Ecto neural progenitor cell (in vitro differentiated cells): ENCODE data around the gene CFL1.
A peak's percentile ranks its signal among the peaks of the same experiment; 100 is the strongest.
"Not testable (repeated sequence)": the region's sequence is repeated elsewhere in the genome, so short reads cannot be mapped to it uniquely, and the experiment has no call there.

Source experiments
- DNase-seq: peaks from one replicate; pipeline ENCODE4 v3.0.0-alpha.2; 2018; ENCODE audit warnings: low spot score

Gene CFL1

GRCh38 chr11:65856689-65857499 lies 1.1 kb downstream of the CFL1 start:
- DNase-seq: peak; percentile 82

GRCh38 chr11:65855927-65856363 lies 2.0 kb downstream of the CFL1 start:
- DNase-seq: no peak

DNA sequence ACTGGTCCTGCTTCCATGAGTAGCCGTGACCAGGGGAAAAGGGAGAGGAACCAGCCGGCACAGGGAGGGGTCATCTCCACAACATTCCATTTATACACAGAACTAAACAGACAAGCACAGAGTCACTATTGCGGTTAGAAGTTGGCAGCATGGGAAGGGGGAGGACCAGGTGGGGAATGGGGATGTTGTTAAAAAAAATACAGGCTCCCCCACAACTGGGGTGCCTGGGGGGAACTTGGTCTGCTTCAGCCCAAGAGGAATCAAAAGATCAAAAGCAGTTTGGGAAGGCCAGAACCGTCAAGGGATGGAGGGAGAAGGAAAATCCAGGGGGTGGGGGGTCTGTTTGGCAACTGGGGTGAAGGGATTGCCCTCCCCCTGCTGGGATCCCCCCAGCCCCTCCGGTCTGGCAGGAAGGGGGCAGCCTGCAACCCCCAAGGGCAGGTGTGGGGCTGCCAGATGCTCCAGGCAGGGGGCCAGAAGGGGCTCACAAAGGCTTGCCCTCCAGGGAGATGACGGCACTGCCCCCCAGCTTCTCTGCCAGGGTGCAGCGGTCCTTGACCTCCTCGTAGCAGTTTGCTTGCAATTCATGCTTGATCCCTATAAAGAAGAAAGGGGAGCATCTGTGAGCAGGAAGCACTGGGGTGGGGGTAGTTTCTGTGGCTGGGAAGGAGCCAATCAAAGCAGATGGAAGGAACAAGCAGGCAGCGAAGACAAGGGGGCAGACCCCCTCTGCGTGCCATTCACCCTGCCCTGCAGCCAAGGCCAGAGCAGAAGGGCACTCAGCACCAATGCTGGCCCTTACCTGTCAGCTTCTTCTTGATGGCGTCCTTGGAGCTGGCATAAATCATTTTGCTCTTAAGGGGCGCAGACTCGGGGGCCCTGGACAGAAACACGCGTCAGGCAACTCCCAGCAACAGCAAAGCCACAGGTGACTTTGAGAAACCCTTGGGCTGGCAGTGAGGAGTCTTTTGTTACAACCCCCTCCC lies 2.8 kb downstream of the CFL1 start:
- peak; percentile 37 for DNase-seq

DNA sequence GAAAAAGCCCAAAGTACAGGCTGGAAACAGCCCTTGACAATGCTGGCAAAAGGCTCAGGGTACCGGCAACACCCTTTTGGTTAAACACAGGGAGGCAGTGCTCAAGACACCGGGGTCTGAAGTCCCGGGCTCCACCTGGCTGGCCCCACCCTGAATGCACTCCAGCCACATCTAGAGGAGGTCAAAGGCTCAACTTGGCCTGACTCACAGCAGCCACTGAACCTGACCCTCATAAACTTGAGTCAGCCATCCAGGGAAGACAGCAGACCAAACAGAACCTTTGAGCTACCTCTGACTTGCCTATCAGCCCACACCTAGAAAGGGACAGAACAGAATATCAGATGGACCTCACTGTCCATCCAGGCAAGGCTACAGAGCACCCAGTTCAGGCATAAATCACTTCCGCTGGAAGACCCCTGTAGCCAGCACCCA lies 3.8 kb downstream of the CFL1 start:
- DNase-seq: peak; percentile 40

DNA sequence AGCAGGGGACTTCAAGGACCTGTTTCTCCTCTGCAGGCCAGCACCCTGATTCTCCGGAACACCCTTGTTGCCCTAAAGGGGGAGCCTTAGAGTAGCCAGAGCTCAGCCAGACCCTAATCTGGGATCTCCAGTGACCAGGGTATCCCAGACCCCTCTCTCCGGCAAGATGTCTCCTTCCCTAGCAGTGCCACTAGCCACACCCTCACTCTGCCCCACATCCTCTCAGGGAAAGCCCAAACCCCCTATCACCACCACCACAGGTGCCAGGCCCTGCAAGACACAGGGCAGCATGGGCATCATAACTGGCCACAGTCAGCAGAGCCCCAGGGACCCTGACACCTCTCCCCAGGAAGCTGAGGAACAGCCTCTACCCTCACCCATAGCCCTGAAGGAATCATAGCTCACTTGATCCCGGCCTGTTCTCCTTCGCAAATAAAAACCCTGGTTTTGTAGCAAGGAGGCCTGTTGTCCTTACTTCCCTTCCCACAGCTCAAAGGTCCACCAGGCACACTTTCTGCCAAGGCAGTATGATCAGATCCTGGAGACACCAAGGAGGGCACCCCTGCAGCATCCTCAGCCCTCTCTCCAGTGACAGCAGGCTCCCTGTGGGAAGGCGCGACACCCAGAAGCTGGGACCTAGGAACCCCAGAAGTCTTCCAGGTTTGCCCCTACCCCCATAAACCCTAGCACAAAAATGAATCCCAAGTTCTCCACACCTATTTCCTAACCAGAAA lies 4.6 kb downstream of the CFL1 start:
- DNase-seq: peak; percentile 40

DNA sequence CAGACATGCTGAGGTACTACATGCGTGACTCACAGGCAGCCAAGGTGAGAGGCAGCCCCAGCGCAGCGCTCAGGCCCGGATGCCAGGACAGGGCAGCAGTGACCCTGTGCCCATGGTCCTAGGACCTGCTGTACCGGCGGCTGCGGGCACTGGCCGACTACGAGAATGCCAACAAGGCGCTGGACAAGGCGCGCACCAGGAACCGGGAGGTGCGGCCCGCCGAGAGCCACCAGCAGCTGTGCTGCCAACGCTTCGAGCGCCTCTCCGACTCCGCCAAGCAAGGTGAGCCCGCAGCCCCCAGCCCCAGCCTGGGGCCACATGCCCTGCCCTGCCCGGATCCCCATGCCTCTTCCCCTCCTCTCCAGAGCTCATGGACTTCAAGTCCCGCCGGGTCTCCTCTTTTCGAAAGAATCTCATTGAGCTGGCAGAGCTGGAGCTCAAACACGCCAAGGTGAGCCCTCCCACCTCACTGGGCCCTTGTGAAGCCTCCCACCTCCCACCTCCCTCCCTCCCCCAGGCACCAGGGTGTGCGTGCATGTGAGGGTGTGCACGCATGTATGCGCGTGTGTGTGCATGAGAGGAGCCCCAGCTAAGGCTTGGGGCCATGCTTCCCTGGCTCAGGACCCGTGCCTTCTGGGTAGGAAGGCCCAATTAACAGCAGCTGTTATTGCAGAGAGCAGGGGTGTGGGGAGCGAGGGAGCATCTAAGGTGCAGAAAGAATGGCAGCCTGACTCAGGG lies 5.3 kb downstream of the CFL1 start:
- DNase-seq: peak; percentile 34

DNA sequence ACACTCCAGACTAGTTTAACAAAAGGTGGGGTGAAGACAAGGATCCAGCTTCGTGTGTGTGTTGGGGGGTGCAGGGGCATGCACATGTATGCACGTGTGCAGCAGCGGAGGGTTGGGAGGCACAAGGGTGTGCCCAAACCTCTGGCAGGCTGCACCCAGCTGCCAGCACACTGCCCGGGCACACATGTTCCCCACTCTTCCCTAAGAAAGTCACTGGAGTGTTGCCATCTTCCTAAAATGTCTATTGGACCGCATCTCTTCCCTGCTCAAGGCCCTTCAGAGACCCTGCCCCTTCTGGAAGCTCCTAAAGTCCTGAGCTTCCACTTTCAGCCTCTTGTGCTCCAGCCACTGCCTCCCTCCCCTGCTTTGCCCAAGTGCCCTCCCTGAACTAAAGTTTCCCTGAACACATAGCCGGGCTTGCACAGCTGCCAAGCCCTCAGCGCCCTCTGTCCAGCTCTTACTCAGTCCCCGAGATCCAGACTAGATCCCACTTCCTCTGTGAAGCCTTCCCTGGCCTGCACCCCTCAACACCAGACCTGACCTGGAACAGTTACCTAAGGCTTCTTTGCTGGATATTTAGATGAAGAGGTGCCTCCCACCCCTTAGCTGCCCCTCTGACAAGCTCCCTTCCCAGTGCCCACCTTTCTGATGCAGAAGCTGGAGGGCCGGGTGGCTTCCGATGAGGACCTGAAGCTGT lies 6.0 kb downstream of the CFL1 start:
- no peak for DNase-seq

GRCh38 chr11:65851083-65851579 lies 6.8 kb downstream of the CFL1 start:
- no peak for DNase-seq

DNA sequence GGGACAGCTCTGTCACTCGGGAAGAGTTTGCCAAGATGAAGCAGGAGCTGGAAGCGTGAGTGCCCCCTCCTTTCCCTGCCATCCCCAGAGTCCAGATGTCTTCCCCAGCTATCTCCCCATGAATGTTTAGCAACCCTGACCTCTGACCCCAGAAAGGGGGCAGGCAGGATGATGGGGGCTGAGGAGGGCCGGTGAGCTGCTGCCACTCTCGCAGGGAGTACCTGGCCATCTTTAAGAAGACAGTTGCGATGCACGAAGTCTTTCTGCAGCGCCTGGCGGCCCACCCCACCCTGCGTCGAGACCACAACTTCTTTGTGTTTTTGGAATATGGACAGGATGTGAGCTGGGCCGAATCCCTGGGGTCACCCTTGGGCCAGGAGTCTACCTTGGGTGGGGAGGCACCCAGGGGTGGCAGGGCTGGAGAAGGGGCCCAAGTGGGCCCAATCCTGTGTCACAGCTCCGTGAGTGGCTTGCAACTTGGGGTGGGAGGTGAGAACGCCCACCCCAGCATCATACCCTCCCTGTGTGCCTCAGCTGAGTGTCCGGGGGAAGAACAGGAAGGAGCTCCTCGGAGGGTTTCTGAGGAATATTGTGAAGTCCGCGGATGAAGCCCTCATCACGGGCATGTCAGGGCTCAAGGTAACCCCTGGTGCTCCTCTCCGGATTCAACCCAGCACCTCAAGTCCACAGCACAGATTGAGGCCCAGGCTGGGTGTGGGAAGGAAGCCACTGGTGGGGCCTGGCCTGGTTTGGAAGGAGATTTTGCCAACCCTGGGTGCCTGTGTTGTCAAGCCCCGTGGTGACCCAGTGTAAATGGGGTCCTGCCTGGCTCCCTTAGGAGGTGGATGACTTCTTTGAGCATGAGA lies 7.5 kb downstream of the CFL1 start:
- DNase-seq: no peak

- DNase-seq: no peak
These were observed 8.2 kb downstream of the CFL1 start for GRCh38 chr11:65849771-65850216.

- no peak for DNase-seq
These were observed 8.6 kb downstream of the CFL1 start for GRCh38 chr11:65849366-65849765.

- DNase-seq: not testable (repeated sequence)
These were observed 9.3 kb downstream of the CFL1 start for GRCh38 chr11:65848693-65849092.

- no peak for DNase-seq
These were observed 10.2 kb downstream of the CFL1 start for GRCh38 chr11:65847746-65848145.

DNA sequence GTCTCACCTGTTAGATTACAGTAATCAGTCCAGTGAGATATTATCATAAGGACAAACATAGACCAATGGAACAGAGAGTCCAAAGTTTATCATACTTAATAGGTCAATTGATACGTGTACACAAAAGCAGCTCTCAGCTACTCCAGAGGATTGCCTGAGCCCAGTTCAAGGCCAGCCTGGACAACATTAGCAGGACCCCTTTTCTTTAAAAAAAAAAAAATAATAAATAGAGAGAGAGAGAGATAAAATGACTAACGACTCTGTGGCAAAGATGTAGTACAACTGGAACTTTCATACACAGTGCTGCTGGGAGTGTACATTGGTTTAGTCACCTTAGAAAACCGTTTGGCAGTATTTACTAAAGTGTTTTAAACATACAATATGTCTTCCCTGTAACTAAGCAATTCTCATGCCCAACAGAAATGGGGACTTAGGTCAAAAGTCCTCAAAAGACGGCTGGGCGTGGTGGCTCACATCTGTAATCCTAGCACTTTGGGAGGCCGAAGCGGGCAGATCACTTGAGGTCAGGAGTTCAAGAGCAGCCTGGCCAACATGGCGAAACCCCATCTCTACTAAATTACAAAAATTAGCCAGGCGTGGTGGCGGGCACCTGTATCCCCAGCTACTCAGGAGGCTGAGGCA lies 13.6 kb downstream of the CFL1 start:
- no peak for DNase-seq

GRCh38 chr11:65843811-65844210 lies 14.2 kb downstream of the CFL1 start:
- no peak for DNase-seq

- no peak for DNase-seq
These were observed 15.8 kb downstream of the CFL1 start for GRCh38 chr11:65842144-65842543.

DNA sequence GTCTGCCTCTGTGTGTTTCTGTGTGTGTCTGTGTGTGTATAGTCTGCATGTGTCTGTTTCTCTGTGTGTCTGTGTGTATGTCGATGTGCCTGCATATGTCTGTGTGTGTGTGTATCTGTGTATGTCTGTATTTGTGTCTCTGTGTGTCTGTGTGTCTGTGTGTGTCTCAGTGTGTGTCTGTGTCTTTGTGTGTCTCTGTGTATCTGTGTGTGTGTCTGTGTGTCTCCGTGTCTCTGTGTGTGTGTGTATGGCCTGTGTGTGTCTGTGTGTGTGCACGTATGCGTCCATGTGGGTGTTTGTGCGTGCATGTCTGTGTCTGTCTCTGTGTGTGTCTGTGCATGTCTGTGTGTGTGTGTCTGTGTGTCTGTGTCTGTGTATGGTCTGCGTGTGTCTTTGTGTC lies 23.8 kb downstream of the CFL1 start:
- no peak for DNase-seq

DNA sequence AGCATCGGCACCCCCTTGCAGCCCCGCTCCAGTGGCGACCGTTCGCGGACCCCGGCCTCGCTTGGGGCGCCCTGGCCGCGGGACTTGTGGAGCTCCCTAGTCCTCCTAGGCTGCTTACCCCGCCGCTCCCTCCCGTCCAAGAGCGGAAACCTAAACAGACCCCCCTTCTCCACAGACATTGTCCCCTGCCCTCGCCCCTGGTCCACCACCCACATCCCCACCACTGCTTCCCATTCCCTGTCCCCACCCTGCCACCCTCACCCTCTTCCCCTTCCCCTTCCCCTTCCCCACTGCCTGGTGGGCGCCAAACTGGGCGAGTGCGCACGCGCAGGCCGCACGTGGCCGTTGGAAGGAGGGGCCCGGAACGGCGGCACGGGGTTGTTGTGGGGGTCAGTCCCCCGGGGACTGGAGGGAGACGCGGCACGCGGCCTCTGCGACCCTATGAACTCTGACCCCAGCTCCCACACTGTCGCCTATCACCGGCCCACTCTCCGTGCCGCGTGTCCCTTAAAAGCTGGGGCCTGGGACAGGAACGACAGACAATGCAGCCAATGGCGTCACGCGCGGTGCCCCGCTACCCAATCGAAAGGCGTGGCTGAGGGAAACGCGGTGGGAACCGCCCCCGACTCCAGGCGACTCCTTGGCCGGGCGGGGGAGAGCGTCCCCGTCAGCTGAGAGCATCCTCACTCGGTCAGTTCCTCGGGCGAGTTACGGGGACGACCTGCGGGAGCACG lies 24.5 kb downstream of the CFL1 start, which contains the start of gene SNX32:
Gene SNX32 (plus strand): TSS at position 667 of the 734 bp plus-strand sequence. CDS start 103 bp downstream, outside the sequence.
- peak; percentile 98 for DNase-seq
